B cell (primary cell): ENCODE measurements around the gene BST1.

Experiments
- CTCF ChIP-seq: fragments of 200-600 bp; IDR thresholded peaks from one replicate; pipeline ENCODE4 v1.8.0; 2022; ENCODE audit warnings: antibody characterized with exemption, mild to moderate bottlenecking
- EZH2 ChIP-seq: IDR thresholded peaks from 2 replicates; pipeline ENCODE4 v1.6.1; 2012; ENCODE audit warnings: borderline replicate concordance, low read depth, mild to moderate bottlenecking, moderate library complexity, low read length; ENCODE audit not compliant: insufficient read depth, poor library complexity, severe bottlenecking

- no peak for TF ChIP-seq CTCF
- TF ChIP-seq EZH2 = no peak
Observed at GRCh38 chr4:15688051-15688450, 14.8 kb upstream of the BST1 start.
